Transverse colon (tissue), 4 donors: Measurements from ENCODE around the gene TPSG1. TPM values are rescaled to one million over a fixed set of nuclear protein-coding genes. Genes with fewer than 3 reads are reported as not detected.

Experiments
- DNase-seq: peaks from one replicate; pipeline ENCODE4 v3.0.0-alpha.2; 2019
- H3K27ac ChIP-seq, 4 donors: fragments of 200-600 bp; sonication (generic); 2 replicates each; pipeline ENCODE4 v1.5.1; 2016 to 2018; ENCODE audit warnings: inconsistent platforms in 4 of 4
- H3K27me3 ChIP-seq: fragments of 200-600 bp; sonication (generic); 2 replicates; pipeline ENCODE4 v1.5.1; 2017; ENCODE audit warnings: inconsistent platforms
- H3K36me3 ChIP-seq, 4 donors: fragments of 200-600 bp; sonication (generic); 2 replicates each; pipeline ENCODE4 v1.5.1; 2017 to 2019; ENCODE audit warnings: inconsistent platforms in 4 of 4
- H3K4me1 ChIP-seq, 4 donors: fragments of 200-600 bp; sonication (generic); 2 replicates each; pipeline ENCODE4 v1.5.1; 2017 to 2020; ENCODE audit warnings: inconsistent platforms in 4 of 4
- H3K4me3 ChIP-seq, 4 donors: fragments of 200-600 bp; sonication (generic); 1 replicate in 1 of 4; 2 replicates in 3 of 4; pipeline versions ENCODE4 v1.5.1 to v1.6.1; 2017 to 2019; ENCODE audit warnings: inconsistent platforms in 4 of 4
- H3K9me3 ChIP-seq, 2 donors: fragments of 200-600 bp; sonication (generic); 2 replicates each; pipeline ENCODE4 v1.5.1; 2017 to 2019; ENCODE audit warnings: inconsistent platforms in 2 of 2
- CTCF ChIP-seq, 5 experiments: fragments of 200-600 bp in 3 of 5; fragments of 450-650 bp in 2 of 5; sonication (generic) in 3 of 5; IDR thresholded peaks; 1 replicate in 2 of 5; 2 replicates in 3 of 5; pipeline ENCODE4 v1.5.1; 2016 to 2017; ENCODE audit warnings: antibody characterized with exemption in 5 of 5, inconsistent platforms in 3 of 5, mild to moderate bottlenecking in 2 of 5, moderate library complexity in 1 of 5
- EP300 ChIP-seq: sonication (generic); formaldehyde crosslinking; IDR thresholded peaks from one replicate; pipeline ENCODE4 v1.6.1; 2017; ENCODE audit warnings: antibody characterized with exemption, low read depth
- POLR2A ChIP-seq: fragments of 450-650 bp; IDR thresholded peaks from one replicate; pipeline ENCODE4 v1.6.1; 2016; ENCODE audit warnings: antibody characterized with exemption, mild to moderate bottlenecking, moderate library complexity
- POLR2AphosphoS5 ChIP-seq, 3 donors: sonication (generic); formaldehyde crosslinking; IDR thresholded peaks; one replicate each; pipeline ENCODE4 v1.6.1; 2016; ENCODE audit warnings: antibody characterized with exemption in 3 of 3
- WGBS, 2 donors: methylation state at CpG; one replicate each; pipeline ENCODE4 v1.1.5; 2018; ENCODE audit warnings: low coverage in 1 of 2; 5-methylcytosine and 5-hydroxymethylcytosine counted together
- in situ Hi-C, 4 donors: fragments of 200-750 bp; cut with MboI; loops; one replicate each; pipeline versions ENCODE4 v1.15.0 to v1.15.1; 2017; ENCODE audit warnings: low sequenced_read_pairs in 3 of 4, low pct_ligation_motif_present in 1 of 4, low pct_unique_long_range_greater_than_20kb in 1 of 4
- intact Hi-C: fragments of 100-400 bp; cut with DNase I; formaldehyde crosslinking; loops from one replicate; pipeline ENCODE4 v1.15.1; 2023; ENCODE audit warnings: low total_unique reads
- total RNA-seq, 4 donors: library from RNA; depleted of rRNA; stranded (reverse); fragments of >200 nt; gene quantifications; one replicate each; pipeline ENCODE4 v1.1.0, GENCODE V29; 2016

TPSG1 gene
- total RNA-seq, 4 donors from 2014 or later: 20.9 to 41.0 (median 24.0) TPM; not detected in 1

GRCh38 chr16:1204933-1205332, 20.1 kb downstream of the TPSG1 start:
- H3K27ac ChIP-seq: no peak overlapping the region
- in situ Hi-C loops (no loop called here), intact Hi-C loops (no loop called here)
- no peaks in the 10 kb centered on the region for H3K9me3 ChIP-seq
- no peak overlapping the region for H3K4me3 ChIP-seq
- no peak for DNase-seq
- H3K27me3 ChIP-seq: no peaks in the 10 kb centered on the region
- no peaks in the 10 kb centered on the region for H3K36me3 ChIP-seq
- TF ChIP-seq POLR2AphosphoS5 (IDR thresholded peaks at IDR 0.05) (no peak), POLR2A (no peak), EP300 (no peak), CTCF (IDR thresholded peaks at IDR 0.05) (no peak)
- H3K4me1 ChIP-seq: no peaks in the 10 kb centered on the region
- WGBS, 2 donors: 68% methylated on average over 15 of the region's 21 CpGs; no CpG with 5 or more reads in 1 of the 2 donors

DNA sequence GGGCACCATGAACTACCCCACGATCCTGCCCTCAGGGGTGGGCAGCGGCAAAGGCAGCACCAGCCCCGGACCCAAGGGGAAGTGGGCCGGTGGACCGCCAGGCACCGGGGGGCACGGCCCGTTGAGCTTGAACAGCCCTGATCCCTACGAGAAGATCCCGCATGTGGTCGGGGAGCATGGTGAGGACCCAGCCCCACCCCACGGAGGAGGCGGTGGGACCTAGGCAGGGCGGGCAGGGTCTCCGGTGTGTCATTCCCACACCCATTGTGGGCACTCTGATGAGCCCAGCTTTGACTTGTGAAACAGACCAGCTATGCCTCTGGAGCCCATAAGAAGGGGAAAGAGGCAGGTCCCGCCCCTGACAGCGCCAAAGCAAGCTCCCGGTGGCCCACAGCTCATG, 22.8 kb downstream of the TPSG1 start:
- no peak overlapping the region for H3K4me3 ChIP-seq
- no peaks in the 10 kb centered on the region for H3K27me3 ChIP-seq
- no peaks in the 10 kb centered on the region for H3K36me3 ChIP-seq
- intact Hi-C loops: no loop called here
- WGBS, 2 donors: 88% methylated on average over 15 of the region's 18 CpGs; no CpG with 5 or more reads in 1 of the 2 donors
- DNase-seq: no peak
- no peaks in the 10 kb centered on the region for H3K4me1 ChIP-seq
- in situ Hi-C loops: no loop called here
- H3K27ac ChIP-seq: no peak overlapping the region
- TF ChIP-seq CTCF (IDR thresholded peaks at IDR 0.05) (no peak), EP300 (no peak), POLR2AphosphoS5 (IDR thresholded peaks at IDR 0.05) (no peak), POLR2A (no peak)
- no peaks in the 10 kb centered on the region for H3K9me3 ChIP-seq

- H3K27ac ChIP-seq: no peak overlapping the region
- 86% methylated on average over 25 of the region's 25 CpGs; no CpG with 5 or more reads in 1 of the 2 donors for WGBS, 2 donors
- DNase-seq: no peak
- intact Hi-C loops (no loop called here), in situ Hi-C loops (no loop called here)
- no peak overlapping the region for H3K4me3 ChIP-seq
- no peaks in the 10 kb centered on the region for H3K36me3 ChIP-seq
- no peaks in the 10 kb centered on the region for H3K27me3 ChIP-seq
- H3K9me3 ChIP-seq: no peaks in the 10 kb centered on the region
- TF ChIP-seq POLR2AphosphoS5 (IDR thresholded peaks at IDR 0.05): no peak
- H3K4me1 ChIP-seq: no peaks in the 10 kb centered on the region
Measured at GRCh38 chr16:1201444-1201843, 23.6 kb downstream of the TPSG1 start.

DNA sequence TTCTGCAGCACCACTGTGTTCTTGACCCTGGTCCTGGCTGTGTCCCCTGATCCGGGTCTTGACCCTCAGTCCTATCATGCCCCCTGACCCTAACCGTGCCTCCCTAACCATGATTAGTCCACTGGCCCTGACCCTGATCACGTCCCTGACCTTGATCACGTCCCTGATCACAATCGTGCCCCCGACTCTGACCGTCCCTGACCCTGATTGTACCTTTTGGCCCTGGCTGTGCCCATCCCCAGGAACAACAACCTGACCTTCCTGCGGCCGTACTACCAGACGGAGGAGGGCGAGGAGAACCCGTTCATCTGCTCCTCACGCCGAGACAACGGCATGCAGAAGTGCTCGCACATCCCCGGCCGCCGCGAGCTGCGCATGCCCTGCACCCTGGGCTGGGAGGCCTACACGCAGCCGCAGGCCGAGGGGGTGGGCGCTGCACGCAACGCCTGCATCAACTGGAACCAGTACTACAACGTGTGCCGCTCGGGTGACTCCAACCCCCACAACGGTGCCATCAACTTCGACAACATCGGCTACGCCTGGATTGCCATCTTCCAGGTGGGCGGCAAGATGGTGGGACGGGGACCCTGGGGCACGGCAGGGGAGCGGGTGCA, 24.9 kb downstream of the TPSG1 start:
- Histone ChIP-seq H3K4me3 (no peak overlapping the region), H3K27ac (no peak overlapping the region), H3K4me1 (no peaks in the 10 kb centered on the region), H3K36me3 (no peaks in the 10 kb centered on the region), H3K9me3 (no peaks in the 10 kb centered on the region), H3K27me3 (no peaks in the 10 kb centered on the region)
- intact Hi-C loops: no loop called here
- no peak for DNase-seq
- in situ Hi-C loops: no loop called here
- TF ChIP-seq POLR2AphosphoS5 (IDR thresholded peaks at IDR 0.05) (no peak), POLR2A (no peak), EP300 (no peak), CTCF (IDR thresholded peaks at IDR 0.05) (no peak)
- WGBS, 2 donors: 79 to 93% methylated on average over 9 to 38 of the region's 38 CpGs
